Stromal cell of bone marrow (primary cell): ENCODE results near the gene TBC1D22A.
A peak's percentile ranks its signal among the peaks of the same experiment; 100 is the strongest.

Experiments used
- DNase-seq: peaks from one replicate; pipeline ENCODE4 v3.0.0-alpha.2; 2012; ENCODE audit warnings: low read depth

Gene TBC1D22A

GRCh38 chr22:46795845-46796565 is 33.6 kb downstream of the TBC1D22A start:
- DNase-seq: no peak

- DNase-seq: no peak
These were observed 34.2 kb downstream of the TBC1D22A start for GRCh38 chr22:46796566-46797195.

DNA sequence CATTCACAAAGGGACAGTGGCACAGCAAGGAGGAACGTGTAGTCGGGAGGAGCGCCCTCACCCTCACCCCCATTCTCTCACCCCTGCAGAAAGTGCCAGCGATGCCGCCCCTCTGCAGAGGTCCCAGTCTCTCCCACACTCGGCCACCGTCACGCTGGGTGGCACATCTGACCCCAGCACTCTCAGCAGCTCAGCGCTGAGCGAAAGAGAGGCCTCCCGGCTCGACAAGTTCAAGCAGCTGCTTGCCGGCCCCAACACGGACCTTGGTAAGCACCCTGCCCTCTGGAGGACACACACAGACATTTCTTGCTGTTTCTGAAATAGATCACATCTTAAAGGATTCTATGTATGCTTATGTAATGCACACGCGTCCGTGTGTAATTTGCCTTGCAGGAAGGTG is 34.9 kb downstream of the TBC1D22A start:
- DNase-seq: no peak

DNA sequence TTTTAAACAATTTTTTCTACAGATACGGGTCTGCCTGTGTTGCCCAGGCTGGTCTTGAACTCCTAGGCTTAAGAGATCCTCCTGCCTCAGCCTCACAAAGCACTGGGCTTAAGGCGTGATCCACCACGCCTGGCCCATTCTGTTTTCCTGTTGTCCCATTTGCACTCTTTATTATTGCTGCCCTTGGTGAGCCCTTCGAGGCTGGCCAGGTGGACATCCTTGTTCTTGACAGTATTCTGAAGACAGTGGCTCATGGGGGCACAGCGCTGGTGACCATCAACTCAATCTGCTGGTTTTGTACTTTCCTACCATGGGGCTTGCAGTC is 35.6 kb downstream of the TBC1D22A start:
- DNase-seq: no peak

DNA sequence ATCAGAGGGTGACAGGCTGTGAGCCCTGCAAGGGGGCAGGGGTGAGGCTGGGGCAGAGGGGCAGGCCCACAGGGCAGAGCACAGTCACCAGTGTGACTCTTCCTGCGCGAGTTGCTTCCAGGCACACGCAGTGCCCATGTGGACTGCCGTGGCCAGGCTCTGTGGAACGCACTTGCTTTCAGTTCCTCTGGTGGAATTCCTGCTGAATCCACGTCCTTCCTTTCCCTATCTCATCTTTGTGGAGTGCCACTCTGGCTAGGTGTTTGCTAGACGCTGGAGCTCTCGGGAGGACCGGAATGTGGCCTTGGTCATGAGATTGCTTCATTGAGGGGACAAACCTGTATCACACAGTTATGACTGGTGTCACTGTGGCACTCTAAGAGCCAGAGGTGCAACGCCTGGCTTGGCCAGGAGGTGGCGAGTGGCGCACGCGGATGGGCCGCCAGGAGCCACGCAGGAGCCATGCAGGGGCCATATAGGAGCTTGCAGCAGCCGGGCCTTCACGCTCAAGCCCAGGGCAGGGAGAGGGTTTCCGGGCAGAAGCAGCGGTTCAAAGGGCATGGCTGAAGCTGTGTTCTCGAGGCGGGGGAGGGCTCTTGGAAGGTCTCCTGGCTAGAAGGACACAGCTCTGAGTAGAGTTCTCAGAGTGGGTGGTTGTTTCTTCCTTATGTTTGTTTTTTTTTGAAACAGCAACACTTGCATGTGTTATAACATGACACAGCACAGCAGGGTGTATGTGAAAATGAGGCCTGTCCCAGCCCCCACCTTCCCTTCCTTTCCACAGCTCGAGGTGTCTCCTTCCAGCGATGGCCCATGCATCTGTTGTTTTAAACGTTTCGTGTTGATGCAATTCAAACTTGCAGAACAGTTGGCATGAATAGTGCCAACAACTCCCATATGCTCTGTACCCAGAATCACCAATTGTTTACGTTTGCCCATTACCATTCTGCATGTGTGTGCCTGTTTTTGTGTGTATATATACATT is 36.2 kb downstream of the TBC1D22A start:
- DNase-seq: peak; percentile 17

- DNase-seq: no peak
These were observed 37.2 kb downstream of the TBC1D22A start for GRCh38 chr22:46799626-46800025.

GRCh38 chr22:46800102-46800857 is 37.8 kb downstream of the TBC1D22A start:
- DNase-seq: no peak

DNA sequence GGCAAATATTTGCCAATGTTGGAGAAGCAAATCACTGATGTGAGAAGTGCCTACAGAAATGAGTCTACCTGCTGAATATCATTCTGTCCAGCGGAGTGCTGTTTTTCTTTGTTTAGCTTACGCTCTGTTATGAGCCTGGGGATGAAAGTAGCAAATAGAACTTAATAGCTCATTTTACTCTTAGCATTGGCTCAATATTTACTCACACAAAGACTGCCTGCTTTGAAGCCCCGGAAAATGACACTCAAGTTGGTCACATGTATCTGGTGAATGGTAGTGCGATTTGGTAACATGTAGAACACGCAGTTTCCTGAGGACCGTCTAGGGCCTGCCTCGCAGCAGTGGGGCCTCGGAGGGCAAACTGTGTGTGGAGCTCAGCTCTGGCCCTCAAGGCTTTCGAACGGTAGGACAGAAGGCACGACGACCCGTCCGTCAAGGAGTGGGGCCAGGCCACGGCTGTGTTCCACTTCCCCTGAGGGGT is 38.9 kb downstream of the TBC1D22A start:
- DNase-seq: no peak

GRCh38 chr22:46801826-46802607 is 39.6 kb downstream of the TBC1D22A start:
- DNase-seq: no peak

DNA sequence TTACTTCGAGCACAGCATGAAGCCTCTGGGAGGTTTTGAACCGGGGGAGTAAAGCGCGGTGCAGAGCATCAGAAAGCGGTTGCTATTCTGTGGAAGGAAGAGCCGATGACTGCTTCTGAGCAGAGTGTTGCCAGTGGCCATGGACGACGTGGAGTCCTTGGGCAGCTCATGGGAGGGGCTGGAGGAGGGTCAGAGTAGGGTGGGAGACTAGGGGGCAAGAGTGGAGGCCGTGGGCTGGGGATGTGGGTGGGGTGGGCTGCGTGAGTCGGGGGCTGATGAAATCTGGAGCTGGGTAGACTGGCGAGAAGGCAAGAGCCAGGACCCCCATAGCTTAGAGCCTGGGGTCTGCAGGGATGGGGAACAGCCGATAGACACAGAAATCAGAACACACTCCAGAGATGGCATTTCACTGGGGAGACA is 40.2 kb downstream of the TBC1D22A start:
- DNase-seq: no peak

DNA sequence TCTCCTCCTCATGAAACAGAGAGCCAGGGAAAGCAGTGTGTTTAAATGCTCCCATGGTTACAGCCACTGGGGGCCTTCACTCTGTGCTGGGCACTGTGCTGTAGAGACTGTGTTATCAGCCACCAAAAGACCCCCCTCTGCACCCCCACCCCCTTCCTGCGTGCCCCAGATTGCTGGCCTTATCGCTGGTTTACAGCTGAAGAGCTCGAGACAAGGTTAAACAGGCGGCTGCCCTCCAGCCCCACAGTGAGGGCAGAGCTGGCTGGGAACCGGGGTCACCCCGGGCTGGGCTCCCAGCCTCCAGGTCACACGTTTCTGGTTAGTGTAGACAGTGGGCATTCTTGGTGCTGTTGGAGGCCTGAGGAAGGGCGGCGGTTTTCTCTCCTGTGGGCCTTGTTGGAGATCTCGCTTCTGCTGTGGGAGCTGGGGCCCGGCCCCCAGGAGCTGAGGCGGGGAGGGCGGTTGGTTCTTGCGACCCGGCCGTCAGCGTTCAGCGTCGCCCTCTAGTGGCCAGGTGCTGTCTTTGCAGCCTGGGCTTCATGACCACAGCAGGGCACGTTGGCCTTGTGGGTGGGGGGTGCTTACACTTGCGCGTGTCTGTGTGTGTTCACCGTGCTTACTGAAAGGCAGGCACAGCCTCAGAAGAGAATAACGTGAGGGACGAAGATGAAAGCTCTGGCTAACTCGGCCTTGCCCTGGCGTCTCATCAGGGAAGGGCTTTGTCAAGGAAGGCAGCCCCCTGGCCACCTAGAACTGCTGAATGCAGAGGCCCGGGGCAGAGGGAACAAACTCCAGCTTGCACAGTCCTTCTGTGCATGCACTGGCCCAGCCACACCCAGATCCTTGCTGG is 40.8 kb downstream of the TBC1D22A start:
- DNase-seq: no peak

DNA sequence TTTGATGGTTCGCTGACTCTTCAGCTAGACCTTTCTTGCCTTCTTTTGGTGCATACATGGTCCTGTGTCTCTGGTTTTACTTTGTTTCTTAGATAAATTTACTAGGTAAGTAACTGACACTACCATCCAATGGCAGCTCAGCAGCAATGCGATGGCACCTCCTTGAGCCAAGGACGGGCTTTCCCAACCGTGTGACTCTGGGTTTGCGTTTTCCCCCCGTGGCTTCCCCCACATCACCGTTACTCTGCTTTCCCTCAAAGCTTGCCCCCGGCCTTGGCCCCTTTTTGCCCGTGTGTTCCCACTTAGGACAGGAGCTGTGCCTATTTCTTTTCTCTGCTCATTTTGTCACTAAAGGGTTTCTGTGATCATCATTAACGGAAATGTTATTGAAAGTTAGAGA is 41.5 kb downstream of the TBC1D22A start:
- DNase-seq: no peak

- no peak for DNase-seq
These were observed 44.3 kb downstream of the TBC1D22A start for GRCh38 chr22:46806794-46807193.

DNA sequence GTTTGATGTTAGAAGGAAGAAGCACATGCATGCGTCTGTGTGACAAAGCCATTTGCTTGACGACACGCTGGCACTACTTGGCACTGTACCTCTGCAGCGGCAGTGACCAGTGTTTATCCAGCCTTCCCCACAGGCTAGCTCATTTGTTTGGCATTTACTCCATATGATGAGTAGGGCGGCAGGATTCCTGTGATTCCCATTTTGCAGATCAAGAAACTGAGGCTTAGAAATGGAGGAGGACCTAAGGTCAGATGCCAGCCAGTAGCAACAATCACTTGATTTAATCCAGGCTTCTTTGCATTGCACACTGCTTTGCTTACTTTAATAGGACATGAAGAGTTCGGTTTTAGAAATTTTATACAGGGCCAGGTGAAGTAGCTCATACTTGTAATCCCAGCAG is 45.0 kb downstream of the TBC1D22A start:
- no peak for DNase-seq

GRCh38 chr22:46809153-46809885 is 46.9 kb downstream of the TBC1D22A start:
- DNase-seq: no peak

GRCh38 chr22:46810856-46811786 is 48.7 kb downstream of the TBC1D22A start:
- no peak for DNase-seq

DNA sequence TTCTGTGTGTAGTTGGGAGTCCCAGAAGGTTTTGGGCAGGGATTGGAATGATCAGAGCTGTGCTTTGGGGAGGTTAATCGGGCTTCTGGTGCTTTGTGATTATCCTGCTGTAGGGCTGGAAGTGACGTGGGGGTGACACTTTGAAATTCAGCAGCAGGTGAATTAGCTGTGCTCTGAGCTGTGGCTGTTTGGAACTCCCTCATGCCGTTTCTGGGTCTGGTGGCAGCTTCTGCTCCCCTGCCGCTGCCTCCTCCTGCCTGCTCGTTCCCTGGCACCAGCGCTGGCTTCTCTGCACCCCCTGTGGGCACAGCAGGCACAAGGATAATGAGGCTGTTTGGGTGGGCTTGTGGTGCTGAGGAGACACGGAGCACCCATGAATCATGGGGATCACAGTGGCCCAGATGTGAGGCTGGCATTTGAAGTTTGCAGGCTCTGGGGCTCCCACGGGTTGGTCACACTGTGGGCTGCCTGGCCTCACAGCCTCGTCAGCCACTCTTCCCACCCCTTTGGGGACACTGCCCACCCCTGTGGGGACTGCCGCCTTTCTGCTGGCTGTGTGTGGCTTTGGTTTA is 49.7 kb downstream of the TBC1D22A start:
- DNase-seq: no peak

DNA sequence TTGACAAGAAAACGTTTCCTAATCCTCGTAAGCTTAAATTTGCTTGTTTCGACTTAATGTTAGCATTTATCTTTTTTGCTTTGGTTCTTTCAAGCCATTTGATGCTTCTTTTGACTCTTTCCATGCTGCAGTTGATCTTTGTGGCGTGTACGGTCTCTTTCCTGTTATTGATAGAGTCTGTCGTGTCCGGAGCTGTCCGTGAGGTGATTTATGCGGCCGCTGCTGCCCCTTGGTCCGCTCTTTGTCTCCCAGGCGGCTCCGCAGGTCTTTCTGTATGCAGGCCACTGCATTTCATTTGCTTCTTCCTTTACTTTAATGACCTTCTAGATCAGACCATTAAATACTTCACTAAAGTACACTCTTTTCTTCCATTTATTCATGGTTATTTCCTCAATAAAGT is 50.3 kb downstream of the TBC1D22A start:
- DNase-seq: no peak
